ENCODE measurements around the gene C10orf95. TPM values are rescaled to one million over a fixed set of nuclear protein-coding genes. Genes with fewer than 3 reads are reported as not detected.
A peak's percentile ranks its signal among the peaks of the same experiment; 100 is the strongest.

Gene C10orf95
- total and polyA plus RNA-seq, 8 donors: 0.70 to 7.3 (median 1.7) TPM

DNA sequence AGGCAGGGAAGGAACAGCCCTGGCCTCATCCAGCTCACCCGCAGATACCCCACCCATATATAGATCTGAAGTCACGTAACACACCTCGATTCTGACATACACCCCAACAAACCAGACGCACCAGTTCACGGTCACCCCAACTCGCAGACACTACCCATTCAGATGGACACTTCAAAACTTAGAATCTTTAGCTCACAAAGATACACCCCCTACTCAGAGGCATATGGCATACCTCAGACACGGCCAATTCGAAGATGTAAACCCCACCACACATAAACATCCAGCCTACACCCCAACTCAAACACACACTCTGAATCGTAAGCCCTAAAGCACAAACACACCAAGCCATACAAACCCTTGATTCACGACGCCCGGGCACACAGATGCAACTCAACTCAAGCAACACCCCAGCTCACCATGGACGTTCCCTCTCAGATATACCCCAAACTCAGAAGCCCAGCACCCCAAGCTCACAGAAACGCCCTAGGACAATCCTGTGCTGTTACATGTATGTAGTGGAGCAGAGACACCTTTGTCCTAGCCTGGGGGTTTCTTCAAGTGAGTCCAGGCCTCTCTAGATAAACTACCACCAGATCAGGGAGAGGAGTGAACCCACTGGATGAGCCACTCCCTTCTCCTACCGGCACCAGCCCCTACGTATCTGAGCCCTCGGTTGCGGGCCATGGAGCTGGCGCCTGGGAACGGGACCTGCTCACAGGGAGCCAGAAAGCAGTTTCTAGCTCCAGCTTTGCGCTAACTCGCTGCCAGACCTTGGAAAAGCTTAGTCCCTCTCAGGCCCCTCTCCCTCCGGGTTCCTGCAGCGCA is 41.5 kb downstream of the C10orf95 start:
- H3K4me3 ChIP-seq: peak overlapping the region; percentile 9 to 36
- no peaks in the 10 kb centered on the region for H3K36me3 ChIP-seq
- H3K27me3 ChIP-seq: peaks cover 34 to 81% of the 10 kb centered on the region in 2 donors
- H3K4me1 ChIP-seq: peaks cover 0 to 24% of the 10 kb centered on the region in 2 donors
- TF ChIP-seq, protein P1, sequence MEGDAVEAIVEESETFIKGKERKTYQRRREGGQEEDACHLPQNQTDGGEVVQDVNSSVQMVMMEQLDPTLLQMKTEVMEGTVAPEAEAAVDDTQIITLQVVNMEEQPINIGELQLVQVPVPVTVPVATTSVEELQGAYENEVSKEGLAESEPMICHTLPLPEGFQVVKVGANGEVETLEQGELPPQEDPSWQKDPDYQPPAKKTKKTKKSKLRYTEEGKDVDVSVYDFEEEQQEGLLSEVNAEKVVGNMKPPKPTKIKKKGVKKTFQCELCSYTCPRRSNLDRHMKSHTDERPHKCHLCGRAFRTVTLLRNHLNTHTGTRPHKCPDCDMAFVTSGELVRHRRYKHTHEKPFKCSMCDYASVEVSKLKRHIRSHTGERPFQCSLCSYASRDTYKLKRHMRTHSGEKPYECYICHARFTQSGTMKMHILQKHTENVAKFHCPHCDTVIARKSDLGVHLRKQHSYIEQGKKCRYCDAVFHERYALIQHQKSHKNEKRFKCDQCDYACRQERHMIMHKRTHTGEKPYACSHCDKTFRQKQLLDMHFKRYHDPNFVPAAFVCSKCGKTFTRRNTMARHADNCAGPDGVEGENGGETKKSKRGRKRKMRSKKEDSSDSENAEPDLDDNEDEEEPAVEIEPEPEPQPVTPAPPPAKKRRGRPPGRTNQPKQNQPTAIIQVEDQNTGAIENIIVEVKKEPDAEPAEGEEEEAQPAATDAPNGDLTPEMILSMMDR (IDR thresholded peaks at IDR 0.05): no peak
- H3K9me3 ChIP-seq: no peaks in the 10 kb centered on the region
- no peak for ATAC-seq
- DNase-seq: no peak
- intact Hi-C loops (cut with DNase I): no loop called here
- H3K27ac ChIP-seq: no peak overlapping the region

- H3K4me3 ChIP-seq: peak overlapping the region; percentile 25 to 36
- H3K27me3 ChIP-seq: peaks cover 34 to 73% of the 10 kb centered on the region in 2 donors
- no peaks in the 10 kb centered on the region for H3K9me3 ChIP-seq
- H3K27ac ChIP-seq: no peak overlapping the region
- peaks cover 0 to 24% of the 10 kb centered on the region in 2 donors for H3K4me1 ChIP-seq
- peak in 2 of 4 donors; percentile 80 to 84 for DNase-seq
- TF ChIP-seq, protein P1 (IDR thresholded peaks at IDR 0.05): no peak
- intact Hi-C loops (cut with DNase I): no loop called here
- no peaks in the 10 kb centered on the region for H3K36me3 ChIP-seq
- ATAC-seq: peak; percentile 68
These were observed 42.4 kb downstream of the C10orf95 start for GRCh38 chr10:102408728-102409603.

DNA sequence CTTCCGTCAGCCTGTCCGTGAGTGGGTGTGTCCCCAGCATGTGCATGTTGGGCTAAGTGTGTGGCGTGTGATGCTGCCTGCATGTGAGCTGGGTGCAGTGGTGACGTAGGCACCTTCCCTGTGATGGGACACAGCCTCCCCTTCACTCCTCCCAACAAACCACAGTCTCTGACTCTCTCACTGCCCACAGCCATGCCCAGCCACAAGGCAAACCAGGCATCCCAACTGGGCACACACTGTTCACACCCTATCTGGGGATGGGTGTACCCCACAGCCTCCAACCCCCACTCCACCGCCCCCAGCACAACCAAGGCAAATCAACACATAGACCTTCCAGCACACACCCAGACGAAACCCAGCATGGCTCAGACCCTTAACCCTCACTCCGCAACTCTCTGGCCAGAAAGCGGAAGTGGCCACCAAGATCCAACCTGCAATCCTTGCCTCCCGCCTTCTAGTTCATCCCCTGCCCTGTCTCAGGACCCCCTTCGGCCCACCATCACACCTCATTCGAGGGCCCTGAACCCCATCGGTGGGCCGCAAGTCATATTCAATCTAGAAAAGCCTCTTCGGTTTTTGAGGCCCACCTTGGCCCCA is 43.1 kb downstream of the C10orf95 start:
- Histone ChIP-seq H3K9me3 (no peaks in the 10 kb centered on the region), H3K27ac (no peak overlapping the region), H3K4me3 (peak overlapping the region; percentile 25 to 36), H3K27me3 (peaks cover 34 to 66% of the 10 kb centered on the region in 2 donors), H3K4me1 (peaks cover 0 to 24% of the 10 kb centered on the region in 2 donors), H3K36me3 (peaks cover 0 to 5% of the 10 kb centered on the region in 2 donors)
- DNase-seq: no peak
- intact Hi-C loops (cut with DNase I): no loop called here
- TF ChIP-seq, protein P1 (IDR thresholded peaks at IDR 0.05): no peak
- no peak for ATAC-seq

- Histone ChIP-seq H3K4me1 (peaks cover 0 to 24% of the 10 kb centered on the region in 2 donors), H3K27me3 (peaks cover 34 to 59% of the 10 kb centered on the region in 2 donors), H3K36me3 (peaks cover 0 to 12% of the 10 kb centered on the region in 2 donors), H3K9me3 (no peaks in the 10 kb centered on the region), H3K4me3 (no peak overlapping the region), H3K27ac (no peak overlapping the region)
- ATAC-seq (no peak), DNase-seq (no peak)
- intact Hi-C loops (cut with DNase I): no loop called here
- TF ChIP-seq, protein P1 (IDR thresholded peaks at IDR 0.05): no peak
These were observed 43.8 kb downstream of the C10orf95 start for GRCh38 chr10:102407425-102408130.

Data from left lung (tissue), 10 donors.